ENCODE measurements around the gene METTL16. TPM values are rescaled to one million over a fixed set of nuclear protein-coding genes. Genes with fewer than 3 reads are reported as not detected.

Gene METTL16
- total and polyA plus RNA-seq, 7 donors, result 6.5 to 33.2 (median 18.3) TPM

GRCh38 chr17:2433696-2434095 is 78.0 kb downstream of the METTL16 start:
- Histone ChIP-seq H3K36me3 (peaks cover 5 to 65% (median 24%) of the 10 kb centered on the region in 4 donors), H3K27ac (no peak overlapping the region), H3K27me3 (no peaks in the 10 kb centered on the region), H3K4me1 (no peaks in the 10 kb centered on the region), H3K4me3 (no peak overlapping the region), H3K9me3 (no peaks in the 10 kb centered on the region)
- WGBS, 2 donors, result 82 to 84% methylated on average over 11 of the region's 11 CpGs
- intact Hi-C loops (cut with DNase I), result no loop called here
- no peak for TF ChIP-seq POLR2A (IDR thresholded peaks at IDR 0.05)
- TF ChIP-seq POLR2AphosphoS5 (IDR thresholded peaks at IDR 0.05), result no peak
- TF ChIP-seq CTCF (IDR thresholded peaks at IDR 0.05), result no peak
- no peak for TF ChIP-seq EP300 (IDR thresholded peaks at IDR 0.05)
- no peak for DNase-seq

GRCh38 chr17:2427910-2428309 is 83.8 kb downstream of the METTL16 start:
- Histone ChIP-seq H3K36me3 (peaks cover 0 to 17% (median 2%) of the 10 kb centered on the region in 4 donors), H3K27me3 (no peaks in the 10 kb centered on the region), H3K27ac (no peak overlapping the region), H3K4me3 (no peak overlapping the region), H3K4me1 (no peaks in the 10 kb centered on the region), H3K9me3 (no peaks in the 10 kb centered on the region)
- intact Hi-C loops (cut with DNase I), result no loop called here
- no peak for TF ChIP-seq POLR2A (IDR thresholded peaks at IDR 0.05)
- no peak for TF ChIP-seq EP300 (IDR thresholded peaks at IDR 0.05)
- TF ChIP-seq POLR2AphosphoS5 (IDR thresholded peaks at IDR 0.05), result no peak
- TF ChIP-seq CTCF (IDR thresholded peaks at IDR 0.05), result no peak
- whole genome bisulfite sequencing, 2 donors, result 96% methylated on average over 1 of the region's 1 CpG
- DNase-seq, result no peak

- no peak for DNase-seq
- no peaks in the 10 kb centered on the region for H3K4me1 ChIP-seq
- no peaks in the 10 kb centered on the region for H3K9me3 ChIP-seq
- intact Hi-C loops (cut with DNase I), result no loop called here
- no peak overlapping the region for H3K4me3 ChIP-seq
- WGBS, 2 donors, result 67 to 86% methylated on average over 2 of the region's 2 CpGs
- TF ChIP-seq CTCF (IDR thresholded peaks at IDR 0.05), result no peak
- no peak for TF ChIP-seq POLR2AphosphoS5 (IDR thresholded peaks at IDR 0.05)
- no peak for TF ChIP-seq POLR2A (IDR thresholded peaks at IDR 0.05)
- TF ChIP-seq EP300 (IDR thresholded peaks at IDR 0.05), result no peak
- H3K36me3 ChIP-seq, result peaks cover 0 to 10% (median 0%) of the 10 kb centered on the region in 4 donors
- no peaks in the 10 kb centered on the region for H3K27me3 ChIP-seq
- no peak overlapping the region for H3K27ac ChIP-seq
These were observed 84.5 kb downstream of the METTL16 start for GRCh38 chr17:2427215-2427614.

GRCh38 chr17:2423271-2423670 is 88.4 kb downstream of the METTL16 start:
- no peak for DNase-seq
- H3K9me3 ChIP-seq, result no peaks in the 10 kb centered on the region
- H3K4me3 ChIP-seq, result no peak overlapping the region
- peaks cover 4 to 25% (median 6%) of the 10 kb centered on the region in 4 donors for H3K36me3 ChIP-seq
- no peak overlapping the region for H3K27ac ChIP-seq
- peaks cover 0 to 36% (median 18%) of the 10 kb centered on the region in 4 donors for H3K4me1 ChIP-seq
- TF ChIP-seq POLR2AphosphoS5 (IDR thresholded peaks at IDR 0.05) (no peak), EP300 (IDR thresholded peaks at IDR 0.05) (no peak), CTCF (IDR thresholded peaks at IDR 0.05) (no peak), POLR2A (IDR thresholded peaks at IDR 0.05) (no peak)
- H3K27me3 ChIP-seq, result no peaks in the 10 kb centered on the region
- WGBS, 2 donors, result 94 to 95% methylated on average over 6 of the region's 6 CpGs
- intact Hi-C loops (cut with DNase I), result loop anchor here (5.0 kb wide), 1 partner anchor 284 kb away; no protein-coding TSS in a partner anchor
